GM21576 (cell line): ENCODE measurements around the gene CKAP5.

ENCODE experiments used
- ATAC-seq: cut with Tn5 transposase; IDR thresholded peaks from one replicate; pipeline ENCODE4 v1.9.1; 2021; ENCODE audit warnings: mild to moderate bottlenecking, moderate library complexity; ENCODE audit not compliant: unreplicated experiment

The CKAP5 gene

GRCh38 chr11:46845740-46846509, at the start of gene CKAP5:
Gene CKAP5, minus strand, starts transcription at chr11:46846280. Its CDS starts 25,049 bp downstream, at chr11:46821231.
- peak; percentile 94 for ATAC-seq

GRCh38 chr11:46895821-46896220, 49.7 kb upstream of the CKAP5 start:
- ATAC-seq = no peak

DNA sequence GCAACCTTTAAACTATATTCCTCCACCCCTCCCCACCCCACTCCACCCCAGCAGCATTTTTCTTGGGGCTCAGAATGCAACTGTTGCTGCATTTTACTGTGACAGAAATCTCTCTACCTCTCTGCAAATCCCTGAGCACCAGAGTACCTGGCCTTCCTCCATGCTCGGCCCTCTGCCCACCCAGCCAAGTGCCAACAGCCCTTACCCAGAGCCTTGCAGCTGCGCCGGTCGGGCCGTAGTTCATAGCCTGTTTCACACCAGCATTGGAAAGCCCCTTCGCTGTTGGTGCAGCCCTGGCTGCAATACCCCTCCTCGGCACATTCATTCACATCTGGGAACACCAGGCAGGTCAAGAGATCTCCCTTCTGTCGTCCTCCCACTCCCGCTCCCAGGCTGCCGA, 48.9 kb upstream of the CKAP5 start:
- ATAC-seq = no peak

- ATAC-seq = no peak
Observed at GRCh38 chr11:46894506-46894905, 48.4 kb upstream of the CKAP5 start.

- ATAC-seq = no peak
Observed at GRCh38 chr11:46892838-46893237, 46.8 kb upstream of the CKAP5 start.

DNA sequence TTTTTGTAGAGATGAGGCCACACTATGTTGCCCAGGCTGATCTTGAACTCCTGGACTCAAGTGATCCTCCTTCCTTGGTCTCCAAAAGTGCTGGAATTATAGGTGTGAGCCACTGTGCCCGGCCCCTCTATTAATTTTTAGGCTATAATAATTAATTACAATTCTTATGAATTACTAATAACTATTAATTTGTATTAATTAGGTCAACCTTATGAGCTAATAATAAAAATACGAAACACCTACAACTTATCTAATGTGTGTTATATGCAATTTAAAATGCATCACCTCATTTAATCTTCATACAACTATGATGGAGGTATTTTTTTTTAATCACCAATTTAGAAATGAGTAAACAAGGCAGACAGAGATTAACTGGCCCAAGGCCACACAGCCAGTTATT, 46.0 kb upstream of the CKAP5 start:
- ATAC-seq = no peak

DNA sequence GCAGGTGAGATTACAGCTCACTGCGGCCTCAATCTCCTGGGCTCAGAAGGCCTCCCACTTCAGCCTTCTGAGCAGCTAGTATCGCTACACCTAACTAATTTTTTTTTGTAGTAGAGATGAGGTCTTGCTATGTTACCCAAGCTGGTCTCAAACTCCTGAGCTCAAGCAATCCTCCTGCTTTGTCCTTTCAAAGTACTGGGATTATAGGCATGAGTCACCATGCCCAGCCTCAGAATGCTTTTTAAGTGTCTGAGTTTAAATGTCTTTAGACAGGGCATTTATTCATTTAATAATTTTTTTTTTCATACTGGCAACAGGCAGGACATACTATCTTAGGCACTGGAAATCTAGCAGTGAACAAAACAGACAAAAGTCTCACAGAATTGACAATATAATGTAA, 44.6 kb upstream of the CKAP5 start:
- no peak for ATAC-seq

DNA sequence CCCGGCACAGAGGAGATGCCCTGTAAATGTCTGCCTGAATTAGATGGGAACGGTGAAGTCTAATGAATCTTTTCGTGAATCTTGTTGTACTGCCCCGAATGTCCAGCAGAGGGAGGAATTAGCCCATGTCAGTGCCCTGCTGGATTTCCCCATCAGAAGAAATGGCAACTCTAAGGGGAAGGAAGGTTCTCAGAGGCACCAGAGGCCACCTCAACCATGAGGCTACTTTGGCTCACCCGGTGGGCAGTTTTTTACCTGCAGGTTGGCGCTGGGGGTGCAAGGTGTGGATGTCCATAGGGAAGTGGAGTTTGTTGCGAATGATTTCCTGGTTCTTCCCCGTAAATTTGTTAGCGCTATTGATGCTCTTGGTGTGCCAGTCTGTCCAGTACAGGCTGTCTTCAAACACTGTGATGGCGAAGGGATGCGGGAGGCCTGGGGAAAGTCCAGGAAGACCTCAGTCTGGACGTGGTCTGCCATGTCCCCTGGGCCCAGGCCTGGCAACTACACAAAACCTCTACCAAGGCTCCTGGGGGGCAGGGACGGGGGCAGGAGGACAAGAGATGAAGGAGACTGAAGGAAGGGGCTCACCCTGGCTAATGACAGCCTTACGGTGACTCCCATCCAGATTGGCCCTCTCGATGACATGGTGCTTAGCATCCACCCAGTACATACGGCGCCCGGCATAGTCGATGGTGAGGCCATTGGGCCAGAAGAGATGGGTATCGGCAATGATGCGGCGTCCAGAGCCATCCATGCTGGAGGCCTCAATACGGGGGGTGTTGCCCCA, 43.8 kb upstream of the CKAP5 start:
- no peak for ATAC-seq

DNA sequence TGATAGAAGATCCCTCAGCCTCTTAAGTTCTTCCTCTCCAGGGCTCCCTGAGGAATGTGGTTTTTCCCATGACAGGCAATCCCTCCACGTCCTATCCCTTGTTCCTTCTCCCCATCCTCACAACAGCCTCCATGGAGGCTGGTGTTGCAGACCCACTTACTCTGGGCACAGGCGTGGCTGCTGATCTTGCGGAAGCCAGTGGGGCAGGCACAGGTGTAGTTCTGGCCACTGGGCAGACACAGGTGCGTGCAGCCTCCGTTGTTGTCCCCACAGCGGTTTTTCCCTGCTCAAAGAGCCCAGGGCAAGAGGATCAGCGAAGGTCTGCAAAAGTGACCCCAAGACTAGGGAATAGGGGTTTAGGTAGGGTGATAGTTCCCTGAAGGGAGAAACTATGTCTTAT, 43.2 kb upstream of the CKAP5 start:
- no peak for ATAC-seq

- no peak for ATAC-seq
Observed at GRCh38 chr11:46888636-46889035, 42.6 kb upstream of the CKAP5 start.

DNA sequence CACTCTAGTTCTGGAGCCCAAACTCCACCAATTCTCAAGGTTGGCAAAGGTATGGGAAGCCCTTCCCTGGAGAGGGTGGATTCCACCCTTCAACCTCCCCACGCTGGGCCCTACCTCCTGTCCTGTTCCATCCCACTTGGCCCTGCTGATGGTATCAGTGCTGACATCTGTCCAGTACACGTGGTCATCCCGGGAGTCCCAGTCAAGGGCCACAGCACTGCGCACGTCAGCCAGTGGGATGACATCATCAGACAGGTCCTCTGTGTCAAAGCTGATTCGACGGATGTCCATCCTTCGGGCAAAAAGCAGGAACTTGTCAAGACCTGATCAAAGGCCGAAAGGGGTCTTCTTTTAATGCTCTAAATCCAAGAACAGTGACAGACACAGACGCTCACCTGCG, 40.1 kb upstream of the CKAP5 start:
- no peak for ATAC-seq

- ATAC-seq = no peak
Observed at GRCh38 chr11:46879056-46879585, 33.0 kb upstream of the CKAP5 start.

DNA sequence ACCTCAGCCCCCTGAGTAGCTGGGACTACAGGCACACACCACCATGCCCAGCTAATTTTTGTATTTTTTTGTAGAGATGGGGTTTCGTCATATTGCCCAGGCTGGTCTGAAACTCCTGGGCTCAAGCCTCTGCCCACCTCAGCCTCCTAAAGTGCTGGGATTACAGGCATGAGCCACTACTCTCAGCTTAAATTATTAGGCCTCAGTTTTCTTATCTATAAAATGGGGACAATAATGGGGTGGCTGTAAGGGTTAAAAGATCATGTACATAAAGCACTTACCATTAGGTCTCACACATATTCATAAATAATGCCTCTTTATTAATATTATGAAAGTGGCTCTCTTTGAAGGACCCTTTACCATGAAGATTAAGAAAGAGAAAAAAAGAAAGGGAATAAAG, 31.5 kb upstream of the CKAP5 start:
- no peak for ATAC-seq

DNA sequence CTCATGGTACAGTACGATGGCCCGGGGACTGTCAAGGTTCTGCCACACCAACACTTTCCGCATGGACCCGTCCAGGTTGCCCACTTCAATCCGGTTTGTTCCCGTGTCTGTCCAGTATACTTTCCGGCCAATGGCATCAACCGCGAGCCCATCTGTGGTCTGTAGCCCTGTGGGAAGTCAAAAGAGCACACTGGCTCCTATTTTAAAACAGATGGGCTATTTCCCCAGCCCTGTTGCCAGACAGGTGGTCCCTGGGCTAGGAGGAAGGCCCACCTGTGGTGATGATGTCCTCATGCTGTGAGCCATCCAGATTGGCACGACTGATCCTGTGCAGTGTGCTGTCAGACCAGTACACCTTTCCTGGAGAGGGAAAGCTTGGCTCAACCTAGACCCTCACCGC, 30.4 kb upstream of the CKAP5 start:
- ATAC-seq = no peak

GRCh38 chr11:46874586-46874985, 28.5 kb upstream of the CKAP5 start:
- ATAC-seq = no peak

- ATAC-seq = no peak
Observed at GRCh38 chr11:46868912-46869311, 22.8 kb upstream of the CKAP5 start.

GRCh38 chr11:46865340-46865739, 19.3 kb upstream of the CKAP5 start:
- no peak for ATAC-seq

DNA sequence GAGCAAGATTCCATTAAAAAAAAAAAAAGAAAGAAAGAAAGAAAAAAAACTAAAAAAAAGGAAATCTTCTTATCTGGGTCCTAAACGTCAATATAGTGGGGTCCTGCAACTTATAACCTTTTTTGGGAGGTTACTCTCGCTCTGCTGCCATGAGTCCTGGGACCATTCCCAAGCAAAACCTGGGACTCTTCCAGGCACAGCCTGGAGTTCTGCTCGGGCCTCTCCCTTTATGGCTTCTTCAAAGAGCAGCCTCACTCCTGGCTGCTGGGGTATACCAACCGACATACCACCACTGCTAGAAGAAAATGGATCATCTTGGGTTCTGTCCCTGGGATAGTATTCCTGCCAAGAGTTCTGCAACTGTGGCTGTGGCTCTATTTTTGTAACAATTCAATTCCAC, 14.1 kb upstream of the CKAP5 start:
- no peak for ATAC-seq

GRCh38 chr11:46858920-46859546, 13.0 kb upstream of the CKAP5 start:
- no peak for ATAC-seq

GRCh38 chr11:46857666-46858065, 11.6 kb upstream of the CKAP5 start:
- no peak for ATAC-seq

DNA sequence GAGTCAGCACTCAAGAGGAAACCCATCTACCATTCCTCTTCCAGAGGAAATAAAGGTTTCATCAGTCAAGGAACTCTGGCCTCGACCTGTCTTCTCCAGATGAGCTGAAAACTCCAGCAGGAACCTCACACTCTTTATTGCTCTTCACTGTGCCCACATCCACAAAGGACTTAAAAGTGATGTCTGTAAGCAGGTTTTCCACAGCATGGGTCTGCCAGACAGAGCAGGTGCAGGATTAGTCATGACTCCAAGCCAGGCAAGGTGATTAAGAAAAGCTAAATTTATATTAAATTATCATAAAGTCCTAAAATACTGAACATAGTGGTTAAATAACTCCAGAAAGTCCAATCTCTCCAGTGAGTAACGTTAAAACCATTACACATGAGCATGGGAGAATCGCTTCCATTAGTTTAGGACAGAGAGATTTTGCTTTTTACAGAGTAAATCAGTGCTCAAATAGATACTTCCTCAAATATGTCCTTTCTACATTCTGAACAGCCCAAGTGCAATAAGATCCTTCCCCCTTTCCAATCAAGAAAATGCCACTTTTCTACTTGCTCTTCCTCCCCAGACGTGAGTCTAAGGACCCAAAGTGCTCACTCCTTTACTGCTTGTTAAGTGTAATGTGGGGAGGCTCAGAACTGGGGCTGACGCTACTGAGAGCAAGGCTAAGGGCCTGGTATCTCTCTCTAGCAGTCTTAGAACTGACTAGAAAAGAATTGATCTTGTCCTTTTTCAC, 10.7 kb upstream of the CKAP5 start:
- ATAC-seq = no peak
